Measurements from ENCODE around the gene CBX4.

- TF ChIP-seq CTCF (IDR thresholded peaks at IDR 0.05) (peak; percentile 13), EZH2 (IDR thresholded peaks at IDR 0.05) (no peak), EZH2phosphoT487 (IDR thresholded peaks at IDR 0.05) (no peak)
These were observed 32.1 kb downstream of the CBX4 start for GRCh38 chr17:79806863-79807720.
